Panc1 (cell line): ENCODE measurements around the gene SPCS3.

Source experiments
- CTCF ChIP-seq: fragments of 450-650 bp; IDR thresholded peaks from 2 replicates; pipeline ENCODE4 v1.5.1; 2017; ENCODE audit warnings: mild to moderate bottlenecking
- POLR2AphosphoS5 ChIP-seq: IDR thresholded peaks from 2 replicates; pipeline ENCODE4 v1.6.1; 2012; ENCODE audit warnings: mild to moderate bottlenecking, low read depth, low read length, moderate library complexity
- SIN3A ChIP-seq: IDR thresholded peaks from 2 replicates; pipeline ENCODE4 v1.6.1; 2012; ENCODE audit warnings: low read depth, mild to moderate bottlenecking, low read length, moderate library complexity, borderline replicate concordance; ENCODE audit not compliant: insufficient read depth
- TCF7L2 ChIP-seq: IDR thresholded peaks from 2 replicates; pipeline ENCODE4 v1.6.1; 2011; ENCODE audit warnings: mild to moderate bottlenecking, low read depth, low read length, inconsistent platforms
- TF ChIP-seq, protein P1 (sequence below), 2 experiments: IDR thresholded peaks; 2 replicates each; pipeline ENCODE4 v1.6.1; 2011 to 2012; ENCODE audit warnings: low read depth in 2 of 2, control low read depth in 1 of 2, low read length in 1 of 2, mild to moderate bottlenecking in 1 of 2, moderate library complexity in 1 of 2; ENCODE audit not compliant: insufficient read depth in 1 of 2

- no peak for TF ChIP-seq CTCF
- no peak for TF ChIP-seq POLR2AphosphoS5
- TF ChIP-seq, protein P1, sequence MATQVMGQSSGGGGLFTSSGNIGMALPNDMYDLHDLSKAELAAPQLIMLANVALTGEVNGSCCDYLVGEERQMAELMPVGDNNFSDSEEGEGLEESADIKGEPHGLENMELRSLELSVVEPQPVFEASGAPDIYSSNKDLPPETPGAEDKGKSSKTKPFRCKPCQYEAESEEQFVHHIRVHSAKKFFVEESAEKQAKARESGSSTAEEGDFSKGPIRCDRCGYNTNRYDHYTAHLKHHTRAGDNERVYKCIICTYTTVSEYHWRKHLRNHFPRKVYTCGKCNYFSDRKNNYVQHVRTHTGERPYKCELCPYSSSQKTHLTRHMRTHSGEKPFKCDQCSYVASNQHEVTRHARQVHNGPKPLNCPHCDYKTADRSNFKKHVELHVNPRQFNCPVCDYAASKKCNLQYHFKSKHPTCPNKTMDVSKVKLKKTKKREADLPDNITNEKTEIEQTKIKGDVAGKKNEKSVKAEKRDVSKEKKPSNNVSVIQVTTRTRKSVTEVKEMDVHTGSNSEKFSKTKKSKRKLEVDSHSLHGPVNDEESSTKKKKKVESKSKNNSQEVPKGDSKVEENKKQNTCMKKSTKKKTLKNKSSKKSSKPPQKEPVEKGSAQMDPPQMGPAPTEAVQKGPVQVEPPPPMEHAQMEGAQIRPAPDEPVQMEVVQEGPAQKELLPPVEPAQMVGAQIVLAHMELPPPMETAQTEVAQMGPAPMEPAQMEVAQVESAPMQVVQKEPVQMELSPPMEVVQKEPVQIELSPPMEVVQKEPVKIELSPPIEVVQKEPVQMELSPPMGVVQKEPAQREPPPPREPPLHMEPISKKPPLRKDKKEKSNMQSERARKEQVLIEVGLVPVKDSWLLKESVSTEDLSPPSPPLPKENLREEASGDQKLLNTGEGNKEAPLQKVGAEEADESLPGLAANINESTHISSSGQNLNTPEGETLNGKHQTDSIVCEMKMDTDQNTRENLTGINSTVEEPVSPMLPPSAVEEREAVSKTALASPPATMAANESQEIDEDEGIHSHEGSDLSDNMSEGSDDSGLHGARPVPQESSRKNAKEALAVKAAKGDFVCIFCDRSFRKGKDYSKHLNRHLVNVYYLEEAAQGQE (IDR thresholded peaks at IDR 0.05; ENCODE audit: insufficient read depth in 1 of 2, low read depth in 2 of 2, low read length in 1 of 2) = no peak
- no peak for TF ChIP-seq TCF7L2
- no peak for TF ChIP-seq SIN3A
These were observed 10.0 kb upstream of the SPCS3 start for GRCh38 chr4:176309772-176310171.
